HepG2 (cell line): ENCODE results near the gene KLK14. TPM values are rescaled to one million over a fixed set of nuclear protein-coding genes. Genes with fewer than 3 reads are reported as not detected.

ENCODE experiments used
- CBFB ChIP-seq: sonication (generic); formaldehyde crosslinking; IDR thresholded peaks from 2 replicates; pipeline ENCODE4 v1.4.0; 2020; ENCODE audit warnings: missing genetic modification reagents
- GABPA ChIP-seq, 2 experiments: IDR thresholded peaks; 2 replicates each; pipeline ENCODE4 v1.6.1; 2011 to 2016; ENCODE audit warnings: low read depth in 2 of 2, low read length in 1 of 2, missing biosample characterization in 1 of 2, missing genetic modification characterization in 1 of 2
- HDAC2 ChIP-seq: sonication (generic); formaldehyde crosslinking; IDR thresholded peaks from 2 replicates; pipeline ENCODE4 v1.4.0; 2020; ENCODE audit warnings: missing genetic modification reagents
- HOXA3 ChIP-seq: sonication (generic); formaldehyde crosslinking; IDR thresholded peaks from 2 replicates; pipeline ENCODE4 v1.5.0; 2020; ENCODE audit warnings: missing genetic modification reagents
- IRF2 ChIP-seq: IDR thresholded peaks from 2 replicates; pipeline ENCODE4 v1.6.1; 2018; ENCODE audit warnings: missing genetic modification reagents, missing compliant biosample characterization
- JUN ChIP-seq: sonication (generic); formaldehyde crosslinking; IDR thresholded peaks from 2 replicates; pipeline ENCODE4 v1.4.0; 2020; ENCODE audit warnings: mild to moderate bottlenecking, missing genetic modification reagents
- KDM5A ChIP-seq: fragments of 200-600 bp; sonication (generic); IDR thresholded peaks from 2 replicates; pipeline ENCODE4 v1.7.0; 2018; ENCODE audit warnings: antibody characterized with exemption, mild to moderate bottlenecking, low read length, borderline replicate concordance
- MYC ChIP-seq: sonication (generic); formaldehyde crosslinking; IDR thresholded peaks from 2 replicates; pipeline ENCODE4 v1.9.0; 2021; ENCODE audit warnings: missing genetic modification reagents, borderline replicate concordance
- RFX3 ChIP-seq: IDR thresholded peaks from 2 replicates; pipeline ENCODE4 v1.6.1; 2016; ENCODE audit warnings: missing biosample characterization, missing genetic modification reagents
- SALL1 ChIP-seq: sonication (generic); formaldehyde crosslinking; IDR thresholded peaks from 2 replicates; pipeline ENCODE4 v1.8.0; 2022; ENCODE audit warnings: mild to moderate bottlenecking, missing genetic modification reagents
- SP4 ChIP-seq: sonication (generic); formaldehyde crosslinking; IDR thresholded peaks from 2 replicates; pipeline ENCODE4 v1.8.1; 2023; ENCODE audit warnings: mild to moderate bottlenecking, missing genetic modification reagents
- TARDBP ChIP-seq: sonication (generic); formaldehyde crosslinking; IDR thresholded peaks from 2 replicates; pipeline ENCODE4 v1.8.0; 2022; ENCODE audit warnings: mild to moderate bottlenecking, missing genetic modification reagents
- ZFX ChIP-seq: sonication (generic); formaldehyde crosslinking; IDR thresholded peaks from 2 replicates; pipeline ENCODE4 v1.4.0; 2020; ENCODE audit warnings: mild to moderate bottlenecking, low read depth, missing genetic modification reagents, moderate library complexity
- ZNF430 ChIP-seq: sonication (generic); formaldehyde crosslinking; IDR thresholded peaks from 2 replicates; pipeline ENCODE4 v1.9.0; 2021; ENCODE audit warnings: mild to moderate bottlenecking, missing genetic modification reagents
- ZNF598 ChIP-seq: sonication (generic); formaldehyde crosslinking; IDR thresholded peaks from 2 replicates; pipeline ENCODE4 v1.5.1; 2020; ENCODE audit warnings: mild to moderate bottlenecking, missing genetic modification reagents, borderline replicate concordance
- ZNF629 ChIP-seq: sonication (generic); formaldehyde crosslinking; conservative IDR thresholded peaks from 2 replicates; pipeline ENCODE4 v1.5.0; 2020; ENCODE audit warnings: missing genetic modification reagents
- ZNF768 ChIP-seq: sonication (generic); formaldehyde crosslinking; IDR thresholded peaks from 2 replicates; pipeline ENCODE4 v1.4.0; 2020; ENCODE audit warnings: missing genetic modification reagents
- polyA plus RNA-seq, 8 experiments: library from polyadenylated mRNA; depleted of rRNA in 3 of 8; stranded (reverse) in 7 of 8; unstranded in 1 of 8; fragments of >200 nt; fragmentation: Illumina TruSeq in 4 of 8; extraction: Trizol in 4 of 8; gene quantifications; 2 replicates each; pipeline versions ENCODE4 v1.2.1 to v1.2.3, GENCODE V29; 2011 to 2016; ENCODE audit warnings: low read depth in 4 of 8, missing spikeins in 1 of 8, mixed read lengths in 1 of 8; ENCODE audit not compliant: insufficient read depth in 1 of 8
- total RNA-seq, 5 experiments: library from RNA; depleted of rRNA; stranded (reverse); fragments of >200 nt; fragmentation: Illumina TruSeq; extraction: Trizol; gene quantifications; 2 replicates each; pipeline ENCODE4 v1.2.3, GENCODE V29; 2016; ENCODE audit warnings: low read depth in 1 of 5
- TF ChIP-seq, protein P1 (sequence below), 2 experiments: fragments of 450-650 bp in 1 of 2; sonication (generic) in 1 of 2; formaldehyde crosslinking in 1 of 2; IDR thresholded peaks; 2 replicates each; pipeline versions ENCODE4 v1.6.1 to v1.8.0; 2016 to 2022; ENCODE audit warnings: antibody characterized with exemption in 1 of 2, mild to moderate bottlenecking in 1 of 2, missing genetic modification reagents in 1 of 2
- TF ChIP-seq, protein P2 (sequence below): sonication (generic); formaldehyde crosslinking; IDR thresholded peaks from 2 replicates; pipeline ENCODE4 v1.4.0; 2020; ENCODE audit warnings: missing genetic modification reagents, borderline replicate concordance

The KLK14 gene
- total and polyA plus RNA-seq, 2 of the 13 experiments (the other 11 are each of a cell fraction or from before 2014, with no cell fraction given), result not detected

DNA sequence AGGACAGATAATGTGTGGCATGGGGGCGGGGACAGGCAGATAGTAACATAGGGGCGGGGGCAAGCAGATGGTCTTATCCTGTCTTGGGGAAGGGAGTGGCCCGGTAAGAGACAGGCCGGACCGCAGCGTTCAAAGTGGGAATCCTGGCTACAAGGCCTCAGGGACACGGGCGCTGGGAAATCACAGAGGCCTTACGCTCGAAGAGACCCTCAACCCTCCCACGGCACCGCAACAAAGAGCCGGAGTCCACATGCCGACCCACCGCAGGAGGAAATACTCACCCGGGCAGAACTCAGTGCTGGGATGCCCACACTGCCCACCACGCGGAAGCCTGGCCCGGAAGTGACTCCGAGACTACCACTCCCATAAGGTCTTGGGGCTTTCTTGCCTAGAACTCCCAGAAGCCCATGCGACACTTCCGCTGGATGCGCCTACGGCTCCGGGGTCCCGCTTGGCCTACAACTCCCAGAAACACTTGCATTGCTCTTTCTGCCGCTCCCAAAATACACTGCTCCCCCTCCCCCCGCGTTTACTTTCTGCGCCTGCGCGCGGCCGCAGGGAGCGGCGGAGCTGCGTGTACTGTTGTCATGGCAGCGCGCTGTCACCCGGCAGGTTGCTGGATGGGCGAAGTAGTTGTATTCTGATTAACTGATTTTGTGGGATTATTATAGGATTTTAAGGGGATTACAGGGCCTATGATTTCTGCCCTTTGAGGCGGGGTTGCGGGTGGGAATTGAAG lies 25.5 kb upstream of the KLK14 start, which contains the start of gene CTU1 (continued):
- TF ChIP-seq ZNF768 (CRISPR knock-in tag), result peak; percentile 33; the same call in 1 of the 2 replicates
- TF ChIP-seq HOXA3 (CRISPR knock-in tag), result peak; percentile 69; the same call in 1 of the 2 replicates
- peak; percentile 91 for TF ChIP-seq GABPA (IDR thresholded peaks at IDR 0.05; ENCODE audit: low read depth, low read length)
- peak; percentile 99 for TF ChIP-seq GABPA (CRISPR knock-in tag; IDR thresholded peaks at IDR 0.05; ENCODE audit: low read depth)
- TF ChIP-seq, protein P1, sequence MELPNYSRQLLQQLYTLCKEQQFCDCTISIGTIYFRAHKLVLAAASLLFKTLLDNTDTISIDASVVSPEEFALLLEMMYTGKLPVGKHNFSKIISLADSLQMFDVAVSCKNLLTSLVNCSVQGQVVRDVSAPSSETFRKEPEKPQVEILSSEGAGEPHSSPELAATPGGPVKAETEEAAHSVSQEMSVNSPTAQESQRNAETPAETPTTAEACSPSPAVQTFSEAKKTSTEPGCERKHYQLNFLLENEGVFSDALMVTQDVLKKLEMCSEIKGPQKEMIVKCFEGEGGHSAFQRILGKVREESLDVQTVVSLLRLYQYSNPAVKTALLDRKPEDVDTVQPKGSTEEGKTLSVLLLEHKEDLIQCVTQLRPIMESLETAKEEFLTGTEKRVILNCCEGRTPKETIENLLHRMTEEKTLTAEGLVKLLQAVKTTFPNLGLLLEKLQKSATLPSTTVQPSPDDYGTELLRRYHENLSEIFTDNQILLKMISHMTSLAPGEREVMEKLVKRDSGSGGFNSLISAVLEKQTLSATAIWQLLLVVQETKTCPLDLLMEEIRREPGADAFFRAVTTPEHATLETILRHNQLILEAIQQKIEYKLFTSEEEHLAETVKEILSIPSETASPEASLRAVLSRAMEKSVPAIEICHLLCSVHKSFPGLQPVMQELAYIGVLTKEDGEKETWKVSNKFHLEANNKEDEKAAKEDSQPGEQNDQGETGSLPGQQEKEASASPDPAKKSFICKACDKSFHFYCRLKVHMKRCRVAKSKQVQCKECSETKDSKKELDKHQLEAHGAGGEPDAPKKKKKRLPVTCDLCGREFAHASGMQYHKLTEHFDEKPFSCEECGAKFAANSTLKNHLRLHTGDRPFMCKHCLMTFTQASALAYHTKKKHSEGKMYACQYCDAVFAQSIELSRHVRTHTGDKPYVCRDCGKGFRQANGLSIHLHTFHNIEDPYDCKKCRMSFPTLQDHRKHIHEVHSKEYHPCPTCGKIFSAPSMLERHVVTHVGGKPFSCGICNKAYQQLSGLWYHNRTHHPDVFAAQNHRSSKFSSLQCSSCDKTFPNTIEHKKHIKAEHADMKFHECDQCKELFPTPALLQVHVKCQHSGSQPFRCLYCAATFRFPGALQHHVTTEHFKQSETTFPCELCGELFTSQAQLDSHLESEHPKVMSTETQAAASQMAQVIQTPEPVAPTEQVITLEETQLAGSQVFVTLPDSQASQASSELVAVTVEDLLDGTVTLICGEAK (IDR thresholded peaks at IDR 0.05), result peak; percentile 56
- TF ChIP-seq, protein P1 (CRISPR knock-in tag; IDR thresholded peaks at IDR 0.05), result peak; percentile 76; the same call in 1 of the 2 replicates
- 0 out of 2 replicates have a peak, but pooled peaks have one; percentile 55 for TF ChIP-seq ZNF430 (CRISPR knock-in tag)
- peak; percentile 97 for TF ChIP-seq RFX3
- 0 out of 2 replicates have a peak, but pooled peaks have one; percentile 29 for TF ChIP-seq KDM5A
- TF ChIP-seq TARDBP (CRISPR knock-in tag), result peak; percentile 89
- TF ChIP-seq HDAC2, result 0 out of 2 replicates have a peak, but pooled peaks have one; percentile 27
- TF ChIP-seq, protein P2, sequence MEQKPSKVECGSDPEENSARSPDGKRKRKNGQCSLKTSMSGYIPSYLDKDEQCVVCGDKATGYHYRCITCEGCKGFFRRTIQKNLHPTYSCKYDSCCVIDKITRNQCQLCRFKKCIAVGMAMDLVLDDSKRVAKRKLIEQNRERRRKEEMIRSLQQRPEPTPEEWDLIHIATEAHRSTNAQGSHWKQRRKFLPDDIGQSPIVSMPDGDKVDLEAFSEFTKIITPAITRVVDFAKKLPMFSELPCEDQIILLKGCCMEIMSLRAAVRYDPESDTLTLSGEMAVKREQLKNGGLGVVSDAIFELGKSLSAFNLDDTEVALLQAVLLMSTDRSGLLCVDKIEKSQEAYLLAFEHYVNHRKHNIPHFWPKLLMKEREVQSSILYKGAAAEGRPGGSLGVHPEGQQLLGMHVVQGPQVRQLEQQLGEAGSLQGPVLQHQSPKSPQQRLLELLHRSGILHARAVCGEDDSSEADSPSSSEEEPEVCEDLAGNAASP (CRISPR knock-in tag), result no peak
- TF ChIP-seq ZFX (CRISPR knock-in tag), result peak; percentile 95
- 0 out of 2 replicates have a peak, but pooled peaks have one; percentile 17 for TF ChIP-seq SP4
- 0 out of 2 replicates have a peak, but pooled peaks have one; percentile 17 for TF ChIP-seq ZNF629 (CRISPR knock-in tag)
- TF ChIP-seq SALL1 (CRISPR knock-in tag), result peak; percentile 34
- TF ChIP-seq CBFB (CRISPR knock-in tag), result 0 out of 2 replicates have a peak, but pooled peaks have one; percentile 59
- peak; percentile 74; the same call in 1 of the 2 replicates for TF ChIP-seq ZNF598
- peak; percentile 95 for TF ChIP-seq MYC (CRISPR knock-in tag)
- no peak for TF ChIP-seq JUN (CRISPR knock-in tag)
- peak; percentile 96 for TF ChIP-seq IRF2 (CRISPR knock-in tag)
